Subcutaneous abdominal adipose tissue (tissue), 5 donors: ENCODE data around the gene RAB40C.

Source experiments
- H3K27ac ChIP-seq: one replicate; pipeline ENCODE4 v1.7.0; 2013; ENCODE audit warnings: low read depth, mild to moderate bottlenecking, inconsistent platforms, low read length, moderate library complexity
- H3K27me3 ChIP-seq, 5 donors: one replicate each; pipeline ENCODE4 v1.7.0; 2013; ENCODE audit warnings: low read length in 5 of 5, inconsistent platforms in 1 of 5; ENCODE audit not compliant: control insufficient read depth in 5 of 5, insufficient read depth in 4 of 5
- H3K36me3 ChIP-seq, 5 donors: one replicate each; pipeline ENCODE4 v1.7.0; 2013; ENCODE audit warnings: low read length in 5 of 5; ENCODE audit not compliant: control insufficient read depth in 5 of 5, insufficient read depth in 5 of 5
- H3K4me1 ChIP-seq, 5 donors: one replicate each; pipeline ENCODE4 v1.7.0; 2013; ENCODE audit warnings: low read length in 5 of 5, mild to moderate bottlenecking in 3 of 5, moderate library complexity in 1 of 5; ENCODE audit not compliant: control insufficient read depth in 5 of 5, insufficient read depth in 5 of 5
- H3K4me3 ChIP-seq, 5 donors: one replicate each; pipeline ENCODE4 v1.7.0; 2013; ENCODE audit warnings: low read length in 5 of 5, low read depth in 1 of 5
- H3K9ac ChIP-seq, 5 donors: one replicate each; pipeline ENCODE4 v1.7.0; 2013; ENCODE audit warnings: low read length in 5 of 5, mild to moderate bottlenecking in 4 of 5, moderate library complexity in 3 of 5
- H3K9me3 ChIP-seq, 5 donors: one replicate each; pipeline ENCODE4 v1.7.0; 2013; ENCODE audit warnings: low read length in 5 of 5; ENCODE audit not compliant: control insufficient read depth in 5 of 5
- donor health status: healthy.
- donor health status: healthy.
- donor health status: healthy.
- donor health status: healthy.
- donor health status: healthy.

The RAB40C gene

GRCh38 chr16:575354-576196 is 14.3 kb upstream of the RAB40C start:
- peaks cover 0 to 41% (median 21%) of the 10 kb centered on the region in 5 donors for H3K36me3 ChIP-seq
- no peak overlapping the region for H3K4me3 ChIP-seq
- H3K27me3 ChIP-seq, result no peaks in the 10 kb centered on the region
- H3K27ac ChIP-seq, result no peak overlapping the region
- H3K9me3 ChIP-seq, result no peaks in the 10 kb centered on the region
- H3K9ac ChIP-seq, result no peak overlapping the region
- H3K4me1 ChIP-seq, result peaks cover 0 to 14% (median 7%) of the 10 kb centered on the region in 5 donors

GRCh38 chr16:576197-576822 is 13.6 kb upstream of the RAB40C start:
- H3K9ac ChIP-seq, result no peak overlapping the region
- H3K4me3 ChIP-seq, result no peak overlapping the region
- no peak overlapping the region for H3K27ac ChIP-seq
- no peaks in the 10 kb centered on the region for H3K9me3 ChIP-seq
- peaks cover 0 to 7% (median 0%) of the 10 kb centered on the region in 5 donors for H3K4me1 ChIP-seq
- no peaks in the 10 kb centered on the region for H3K27me3 ChIP-seq
- H3K36me3 ChIP-seq, result peaks cover 0 to 47% (median 25%) of the 10 kb centered on the region in 5 donors

- Histone ChIP-seq H3K9me3 (no peaks in the 10 kb centered on the region), H3K27ac (no peak overlapping the region), H3K9ac (no peak overlapping the region), H3K4me3 (no peak overlapping the region), H3K4me1 (peaks cover 0 to 4% (median 0%) of the 10 kb centered on the region in 5 donors), H3K27me3 (no peaks in the 10 kb centered on the region), H3K36me3 (peaks cover 0 to 47% (median 25%) of the 10 kb centered on the region in 5 donors)
These were observed 13.1 kb upstream of the RAB40C start for GRCh38 chr16:576823-577201.

GRCh38 chr16:577796-578195 is 12.1 kb upstream of the RAB40C start:
- peaks cover 0 to 54% (median 26%) of the 10 kb centered on the region in 5 donors for H3K36me3 ChIP-seq

GRCh38 chr16:578232-578869 is 11.5 kb upstream of the RAB40C start:
- no peaks in the 10 kb centered on the region for H3K27me3 ChIP-seq
- H3K9ac ChIP-seq, result no peak overlapping the region
- H3K9me3 ChIP-seq, result no peaks in the 10 kb centered on the region
- peaks cover 0 to 4% (median 0%) of the 10 kb centered on the region in 5 donors for H3K4me1 ChIP-seq
- peaks cover 0 to 53% (median 29%) of the 10 kb centered on the region in 5 donors for H3K36me3 ChIP-seq
- no peak overlapping the region for H3K27ac ChIP-seq
- no peak overlapping the region for H3K4me3 ChIP-seq

More at GRCh38 chr16:577796-578195, 12.1 kb upstream of the RAB40C start:
- H3K4me3 ChIP-seq, result no peak overlapping the region
- no peak overlapping the region for H3K27ac ChIP-seq
- H3K9ac ChIP-seq, result no peak overlapping the region
- H3K4me1 ChIP-seq, result peaks cover 0 to 4% (median 0%) of the 10 kb centered on the region in 5 donors
- no peaks in the 10 kb centered on the region for H3K9me3 ChIP-seq
- no peaks in the 10 kb centered on the region for H3K27me3 ChIP-seq

GRCh38 chr16:578870-579405 is 10.9 kb upstream of the RAB40C start:
- Histone ChIP-seq H3K9ac (no peak overlapping the region), H3K27ac (no peak overlapping the region), H3K9me3 (no peaks in the 10 kb centered on the region), H3K4me1 (peaks cover 0 to 6% (median 0%) of the 10 kb centered on the region in 5 donors), H3K4me3 (peak overlapping the region in 2 of 5 donors; percentile 44 to 59), H3K27me3 (no peaks in the 10 kb centered on the region), H3K36me3 (peaks cover 0 to 48% (median 28%) of the 10 kb centered on the region in 5 donors)

GRCh38 chr16:580141-580945 is 9.5 kb upstream of the RAB40C start:
- H3K36me3 ChIP-seq, result peaks cover 0 to 34% (median 14%) of the 10 kb centered on the region in 5 donors
- no peaks in the 10 kb centered on the region for H3K9me3 ChIP-seq
- H3K4me3 ChIP-seq, result no peak overlapping the region
- H3K9ac ChIP-seq, result no peak overlapping the region
- H3K4me1 ChIP-seq, result peaks cover 0 to 6% (median 0%) of the 10 kb centered on the region in 5 donors
- no peaks in the 10 kb centered on the region for H3K27me3 ChIP-seq
- no peak overlapping the region for H3K27ac ChIP-seq

- H3K4me1 ChIP-seq, result peaks cover 0 to 12% (median 0%) of the 10 kb centered on the region in 5 donors
- H3K27me3 ChIP-seq, result peaks cover 0 to 2% (median 0%) of the 10 kb centered on the region in 5 donors
- no peak overlapping the region for H3K9ac ChIP-seq
- H3K9me3 ChIP-seq, result no peaks in the 10 kb centered on the region
- H3K27ac ChIP-seq, result no peak overlapping the region
- H3K4me3 ChIP-seq, result no peak overlapping the region
- peaks cover 0 to 27% (median 7%) of the 10 kb centered on the region in 5 donors for H3K36me3 ChIP-seq
These were observed 8.8 kb upstream of the RAB40C start for GRCh38 chr16:580946-581498.

GRCh38 chr16:582218-582613 is 7.7 kb upstream of the RAB40C start:
- no peak overlapping the region for H3K9ac ChIP-seq
- peaks cover 0 to 2% (median 0%) of the 10 kb centered on the region in 5 donors for H3K27me3 ChIP-seq
- peaks cover 1 to 24% (median 9%) of the 10 kb centered on the region in 5 donors for H3K4me1 ChIP-seq
- H3K9me3 ChIP-seq, result no peaks in the 10 kb centered on the region
- no peak overlapping the region for H3K27ac ChIP-seq
- H3K4me3 ChIP-seq, result no peak overlapping the region
- peaks cover 0 to 21% (median 6%) of the 10 kb centered on the region in 5 donors for H3K36me3 ChIP-seq
